GM12891 (cell line): Measurements from ENCODE around the gene TAF1B.

ENCODE experiments used
- POLR2A ChIP-seq: IDR thresholded peaks from 2 replicates; pipeline ENCODE4 v1.6.1; 2011; ENCODE audit warnings: low read depth, low read length, control low read depth
- POLR2AphosphoS5 ChIP-seq: IDR thresholded peaks from 2 replicates; pipeline ENCODE4 v1.6.1; 2011; ENCODE audit warnings: low read depth, low read length, control low read depth
- SPI1 ChIP-seq: IDR thresholded peaks from 2 replicates; pipeline ENCODE4 v1.6.1; 2011; ENCODE audit warnings: low read depth, low read length, control low read depth
- TAF1 ChIP-seq: IDR thresholded peaks from 2 replicates; pipeline ENCODE4 v1.6.1; 2011; ENCODE audit warnings: low read depth, low read length, control low read depth

DNA sequence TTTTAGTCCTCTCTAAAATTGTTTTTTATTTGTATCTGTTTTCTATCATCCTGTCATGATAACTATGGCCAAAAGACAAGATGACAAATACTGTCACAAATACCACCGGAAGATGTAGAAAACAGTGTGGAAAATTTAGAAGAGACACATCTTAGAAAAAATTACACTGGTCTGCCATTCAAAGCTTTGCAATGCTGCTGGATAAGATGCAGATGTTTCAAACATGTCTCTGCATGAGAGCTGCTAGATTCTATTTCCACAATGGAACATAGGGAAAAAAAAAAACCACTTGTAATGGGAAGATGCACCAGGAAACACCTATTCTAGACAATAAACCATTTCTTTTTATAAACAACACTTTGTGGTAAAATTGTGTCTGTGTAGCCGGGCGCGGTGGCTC, 5.8 kb upstream of the TAF1B start:
- TF ChIP-seq POLR2A = no peak
- TF ChIP-seq POLR2AphosphoS5 = no peak
- no peak for TF ChIP-seq SPI1
- no peak for TF ChIP-seq TAF1
